ENCODE measurements around the gene FOXQ1. TPM values are rescaled to one million over a fixed set of nuclear protein-coding genes. Genes with fewer than 3 reads are reported as not detected.

The FOXQ1 gene
- total and polyA plus RNA-seq, 9 of the 15 experiments (the other 6 are each of a cell fraction or from before 2014, with no cell fraction given): not detected

- peak; percentile 7; the same call in 1 of the 2 replicates for TF ChIP-seq REST (IDR thresholded peaks at IDR 0.05; ENCODE audit: borderline replicate concordance)
- TF ChIP-seq REST (CRISPR knock-in tag; IDR thresholded peaks at IDR 0.05; ENCODE audit: low read depth): no peak
- TF ChIP-seq CTCF (IDR thresholded peaks at IDR 0.05 in 2 of 3, conservative IDR thresholded peaks at IDR 0.05 in 1 of 3; ENCODE audit: insufficient read depth in 2 of 3, low read depth in 1 of 3, low read length in 3 of 3): peak; percentile 26 to 42 (median 31); a peak in 5 of 6 replicates
Measured at GRCh38 chr6:1263039-1263849, 48.7 kb upstream of the FOXQ1 start (continued).

Data from K562 (cell line).